A673 (cell line): ENCODE data around the gene PCNT. TPM values are rescaled to one million over a fixed set of nuclear protein-coding genes. Genes with fewer than 3 reads are reported as not detected.

ENCODE experiments used
- BruUV-seq: library from RNA; stranded (reverse); fragments of 400-500 nt; replicated peaks from 2 replicates; lab custom pipeline; 2021; lab: Mats Ljungman, UMichigan
- CTCF ChIA-PET: fragments of 300-600 bp; sonication (Branson Sonifier 250); formaldehyde crosslinking; loops from one replicate; lab custom pipeline; 2022; ENCODE audit warnings: antibody characterized with exemption; lab: Charles Lee
- POLR2A ChIA-PET: fragments of 300-600 bp; sonication (Branson Sonifier 250); formaldehyde crosslinking; loops from one replicate; lab custom pipeline; 2022; ENCODE audit warnings: antibody characterized with exemption; ENCODE audit not compliant: low non-redundant PET; lab: Charles Lee
- DNase-seq: peaks from one replicate; pipeline ENCODE4 v3.0.0-alpha.2; 2015; ENCODE audit warnings: low spot score
- H3K27ac ChIP-seq: fragments of 200-600 bp; sonication (generic); 2 replicates; pipeline ENCODE4 v1.5.1; 2016; ENCODE audit warnings: mixed run types, low read depth, mild to moderate bottlenecking, mixed read lengths, antibody characterized with exemption, low read length; ENCODE audit not compliant: poor library complexity, severe bottlenecking
- H3K27me3 ChIP-seq: fragments of 200-600 bp; sonication (generic); replicated peaks from 2 replicates; pipeline ENCODE4 v1.6.1; 2017; ENCODE audit warnings: mixed run types, low read depth, mild to moderate bottlenecking, mixed read lengths, antibody characterized with exemption, low read length; ENCODE audit not compliant: insufficient read depth, poor library complexity
- H3K36me3 ChIP-seq: fragments of 200-600 bp; sonication (generic); 2 replicates; pipeline ENCODE4 v1.6.1; 2016; ENCODE audit warnings: mixed run types, mild to moderate bottlenecking, mixed read lengths, antibody characterized with exemption, low read length; ENCODE audit not compliant: insufficient read depth, poor library complexity, severe bottlenecking
- H3K4me1 ChIP-seq: fragments of 200-600 bp; sonication (generic); 2 replicates; pipeline ENCODE4 v1.6.1; 2017; ENCODE audit warnings: mixed run types, mild to moderate bottlenecking, mixed read lengths, antibody characterized with exemption, low read length; ENCODE audit not compliant: insufficient read depth, poor library complexity, severe bottlenecking
- H3K4me3 ChIP-seq: fragments of 200-600 bp; sonication (generic); 2 replicates; pipeline ENCODE4 v1.5.1; 2016; ENCODE audit warnings: low read depth, mixed run types, mild to moderate bottlenecking, mixed read lengths, low read length; ENCODE audit not compliant: poor library complexity, severe bottlenecking
- H3K9me3 ChIP-seq: fragments of 200-600 bp; sonication (generic); 2 replicates; pipeline ENCODE4 v1.6.1; 2016; ENCODE audit warnings: mixed run types, low read depth, mild to moderate bottlenecking, mixed read lengths, antibody characterized with exemption, low read length; ENCODE audit not compliant: poor library complexity, severe bottlenecking
- CTCF ChIP-seq: fragments of 300-800, 200-600 bp; sonication (generic); conservative IDR thresholded peaks from 2 replicates; pipeline ENCODE4 v1.5.1; 2017; ENCODE audit warnings: low read depth, mild to moderate bottlenecking, antibody characterized with exemption, low read length, moderate library complexity, mixed read lengths
- EZH2 ChIP-seq: fragments of 200-600 bp; sonication (generic); IDR thresholded peaks from 2 replicates; pipeline ENCODE4 v1.6.1; 2017; ENCODE audit warnings: borderline replicate concordance, low read depth, mild to moderate bottlenecking, mixed read lengths, antibody characterized with exemption, low read length; ENCODE audit not compliant: poor library complexity, severe bottlenecking
- intact Hi-C: fragments of 100-400 bp; cut with micrococcal nuclease; formaldehyde crosslinking; loops from one replicate; pipeline ENCODE4 v1.10.0; 2022; ENCODE audit not compliant: unreplicated experiment
- total RNA-seq: library from RNA; stranded (reverse); gene quantifications from 2 replicates; pipeline ENCODE4 v1.2.3, GENCODE V29; 2021

PCNT gene
- total RNA-seq, 1 experiment from 2014 or later, result 66.4 TPM

GRCh38 chr21:46399129-46399528, 75.2 kb downstream of the PCNT start:
- ChIA-PET POLR2A (no interaction called here), CTCF (no interaction called here)
- Histone ChIP-seq H3K4me1 (no peaks in the 10 kb centered on the region), H3K27ac (no peak overlapping the region), H3K4me3 (no peak overlapping the region), H3K36me3 (peaks cover 32% of the 10 kb centered on the region), H3K27me3 (no peaks in the 10 kb centered on the region), H3K9me3 (no peaks in the 10 kb centered on the region)
- DNase-seq, result no peak
- BruUV-seq, result no TSS peak
- TF ChIP-seq EZH2 (no peak), CTCF (no peak)
- intact Hi-C loops, result no loop called here

DNA sequence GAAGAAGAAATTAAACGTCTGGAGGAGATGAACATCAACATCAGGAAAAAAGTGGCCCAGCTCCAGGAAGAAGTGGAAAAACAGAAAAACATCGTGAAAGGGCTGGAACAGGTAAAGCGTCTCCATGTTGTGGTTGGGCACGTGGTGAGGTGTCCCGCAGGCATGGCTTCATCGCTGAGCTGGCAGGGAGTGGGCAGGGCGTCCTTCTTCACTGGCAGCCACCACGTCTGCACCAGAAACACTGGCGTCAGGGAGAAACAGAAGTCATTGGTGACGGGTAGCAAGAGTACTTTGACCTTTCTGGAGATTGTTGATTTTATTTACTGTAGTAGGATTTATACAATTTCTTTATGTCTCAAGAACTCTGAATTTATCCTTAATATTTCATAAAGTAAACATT, 75.7 kb downstream of the PCNT start:
- no peak for DNase-seq
- H3K27me3 ChIP-seq, result no peaks in the 10 kb centered on the region
- no peaks in the 10 kb centered on the region for H3K4me1 ChIP-seq
- no peak for TF ChIP-seq CTCF
- no peak for TF ChIP-seq EZH2
- H3K36me3 ChIP-seq, result peaks cover 35% of the 10 kb centered on the region
- H3K9me3 ChIP-seq, result no peaks in the 10 kb centered on the region
- no peak overlapping the region for H3K27ac ChIP-seq
- H3K4me3 ChIP-seq, result no peak overlapping the region
- intact Hi-C loops, result no loop called here
- CTCF ChIA-PET, result no interaction called here
- POLR2A ChIA-PET, result no interaction called here
- BruUV-seq, result no TSS peak

DNA sequence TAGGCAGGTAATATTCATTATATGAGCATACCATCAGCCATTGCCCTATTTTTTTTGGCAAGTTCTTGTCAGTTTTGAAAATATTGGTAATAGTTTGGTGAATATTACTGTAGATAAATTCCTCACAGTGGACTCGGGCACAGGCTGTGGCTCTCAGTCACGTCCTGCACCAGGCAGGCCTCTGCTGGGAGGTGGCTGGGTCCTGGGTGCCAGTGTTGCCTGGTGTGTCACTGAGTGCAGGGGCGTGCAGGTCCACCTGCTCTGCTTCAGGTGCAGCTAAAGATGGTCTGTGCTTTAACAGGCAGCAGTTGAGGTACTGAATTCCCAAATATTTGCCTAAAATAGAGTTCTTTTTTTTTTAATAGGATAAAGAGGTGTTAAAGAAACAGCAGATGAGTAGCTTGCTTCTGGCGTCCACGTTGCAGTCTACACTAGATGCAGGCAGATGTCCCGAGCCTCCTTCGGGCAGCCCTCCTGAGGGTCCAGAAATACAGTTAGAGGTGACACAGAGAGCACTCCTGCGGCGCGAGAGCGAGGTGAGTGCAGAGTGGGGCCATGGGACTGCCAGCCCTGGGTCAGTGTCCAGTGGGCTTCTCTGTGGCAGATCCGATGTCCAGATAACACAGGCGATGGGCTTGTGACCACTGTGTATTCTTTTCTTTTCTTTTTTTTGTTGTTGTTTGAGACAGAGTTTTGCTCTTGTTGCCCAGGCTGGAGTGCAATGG, 77.4 kb downstream of the PCNT start:
- ChIA-PET POLR2A (no interaction called here), CTCF (no interaction called here)
- H3K4me3 ChIP-seq, result no peak overlapping the region
- H3K27ac ChIP-seq, result no peak overlapping the region
- H3K9me3 ChIP-seq, result no peaks in the 10 kb centered on the region
- no TSS peak for BruUV-seq
- no peaks in the 10 kb centered on the region for H3K4me1 ChIP-seq
- H3K27me3 ChIP-seq, result no peaks in the 10 kb centered on the region
- TF ChIP-seq CTCF, result no peak
- TF ChIP-seq EZH2, result no peak
- DNase-seq, result no peak
- H3K36me3 ChIP-seq, result peaks cover 35% of the 10 kb centered on the region
- intact Hi-C loops, result no loop called here
